HCT116 (cell line): Measurements from ENCODE around the gene NUDT14.

Experiments used
- CTCF ChIP-seq, 3 experiments: fragments of 200-600 bp in 1 of 3; sonication (generic) in 1 of 3; IDR thresholded peaks in 2 of 3; conservative IDR thresholded peaks in 1 of 3; 2 replicates each; pipeline ENCODE4 v1.5.1; 2012 to 2017; ENCODE audit warnings: low read depth in 2 of 3, low read length in 2 of 3, antibody characterized with exemption in 1 of 3, borderline replicate concordance in 1 of 3, control low read depth in 1 of 3, mild to moderate bottlenecking in 1 of 3, mixed read lengths in 1 of 3, mixed run types in 1 of 3, moderate library complexity in 1 of 3; ENCODE audit not compliant: insufficient read depth in 1 of 3
- POLR2A ChIP-seq: IDR thresholded peaks from 2 replicates; pipeline ENCODE4 v1.7.0; 2011; ENCODE audit warnings: borderline replicate concordance; ENCODE audit not compliant: insufficient read depth, insufficient read length; ENCODE audit errors: extremely low read depth
- YY1 ChIP-seq: IDR thresholded peaks from 2 replicates; pipeline ENCODE4 v1.6.1; 2011; ENCODE audit warnings: low read length, low read depth, moderate library complexity, mild to moderate bottlenecking; ENCODE audit not compliant: insufficient replicate concordance; ENCODE audit errors: extremely low read depth

- TF ChIP-seq CTCF (IDR thresholded peaks at IDR 0.05 in 2 of 3, conservative IDR thresholded peaks at IDR 0.05 in 1 of 3; ENCODE audit: borderline replicate concordance in 1 of 3, insufficient read depth in 1 of 3, low read depth in 2 of 3, low read length in 2 of 3) (no peak), YY1 (no peak), POLR2A (no peak)
These were observed 23.3 kb upstream of the NUDT14 start for GRCh38 chr14:105204206-105204930.
